Measurements from ENCODE around the gene TSEN15.

Gene TSEN15

DNA sequence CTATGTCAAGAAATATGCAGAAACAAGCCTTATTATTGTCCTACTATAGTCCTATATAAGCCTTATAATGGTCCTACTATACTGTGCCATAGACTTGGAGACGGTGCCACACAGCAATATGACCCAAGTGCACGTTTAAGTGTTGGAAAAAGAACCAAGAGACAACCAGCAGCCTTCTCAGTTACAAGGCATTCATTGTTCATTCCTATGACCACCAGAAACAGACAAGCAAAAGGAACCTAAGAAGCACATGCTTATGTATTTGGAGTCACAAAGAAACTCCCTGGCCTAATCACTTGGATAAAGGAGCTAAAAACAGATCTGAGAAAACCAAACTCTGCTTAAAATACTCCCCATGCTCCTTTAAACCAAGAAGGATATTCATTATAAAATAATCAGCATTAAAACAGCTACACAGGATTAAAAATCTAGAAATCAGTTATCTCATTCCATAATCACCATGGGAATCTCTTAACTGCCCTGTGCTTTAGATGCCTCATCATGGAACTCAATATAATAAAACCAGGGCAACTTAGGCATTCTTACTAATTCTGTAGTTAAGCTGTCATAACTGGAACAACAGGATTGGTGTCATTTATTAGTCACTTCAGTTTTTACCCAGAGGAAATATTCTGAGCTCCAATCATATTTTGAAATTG is 21.0 kb upstream of the TSEN15 start:
- DNase-seq (ENCODE audit: low read depth in 2 of 2) = no peak
- no peak overlapping the region for H3K4me3 ChIP-seq (replicated peaks in 1 of 2; ENCODE audit: low read depth in 2 of 2, low read length in 2 of 2)
- TF ChIP-seq, protein P1, sequence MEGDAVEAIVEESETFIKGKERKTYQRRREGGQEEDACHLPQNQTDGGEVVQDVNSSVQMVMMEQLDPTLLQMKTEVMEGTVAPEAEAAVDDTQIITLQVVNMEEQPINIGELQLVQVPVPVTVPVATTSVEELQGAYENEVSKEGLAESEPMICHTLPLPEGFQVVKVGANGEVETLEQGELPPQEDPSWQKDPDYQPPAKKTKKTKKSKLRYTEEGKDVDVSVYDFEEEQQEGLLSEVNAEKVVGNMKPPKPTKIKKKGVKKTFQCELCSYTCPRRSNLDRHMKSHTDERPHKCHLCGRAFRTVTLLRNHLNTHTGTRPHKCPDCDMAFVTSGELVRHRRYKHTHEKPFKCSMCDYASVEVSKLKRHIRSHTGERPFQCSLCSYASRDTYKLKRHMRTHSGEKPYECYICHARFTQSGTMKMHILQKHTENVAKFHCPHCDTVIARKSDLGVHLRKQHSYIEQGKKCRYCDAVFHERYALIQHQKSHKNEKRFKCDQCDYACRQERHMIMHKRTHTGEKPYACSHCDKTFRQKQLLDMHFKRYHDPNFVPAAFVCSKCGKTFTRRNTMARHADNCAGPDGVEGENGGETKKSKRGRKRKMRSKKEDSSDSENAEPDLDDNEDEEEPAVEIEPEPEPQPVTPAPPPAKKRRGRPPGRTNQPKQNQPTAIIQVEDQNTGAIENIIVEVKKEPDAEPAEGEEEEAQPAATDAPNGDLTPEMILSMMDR (IDR thresholded peaks at IDR 0.05; ENCODE audit: low read depth, low read length) = no peak

DNA sequence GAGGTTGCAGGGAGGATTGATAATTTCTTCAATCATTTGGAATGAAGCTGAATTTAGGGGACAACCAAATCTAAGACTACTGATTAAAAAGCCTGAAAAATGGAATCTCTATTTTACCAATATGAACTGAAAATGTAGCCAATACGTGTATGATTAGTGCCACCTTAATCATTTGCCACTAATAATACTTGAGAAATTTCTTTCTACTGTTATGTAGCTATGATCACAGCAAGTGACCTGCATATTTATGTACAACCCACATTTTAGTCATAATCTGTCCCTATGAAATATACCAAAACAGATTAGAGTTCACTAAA is 20.5 kb upstream of the TSEN15 start:
- H3K4me3 ChIP-seq (replicated peaks in 1 of 2; ENCODE audit: low read depth in 2 of 2, low read length in 2 of 2) = no peak overlapping the region
- no peak for DNase-seq (ENCODE audit: low read depth in 2 of 2)
- TF ChIP-seq, protein P1 (IDR thresholded peaks at IDR 0.05; ENCODE audit: low read depth, low read length) = no peak

DNA sequence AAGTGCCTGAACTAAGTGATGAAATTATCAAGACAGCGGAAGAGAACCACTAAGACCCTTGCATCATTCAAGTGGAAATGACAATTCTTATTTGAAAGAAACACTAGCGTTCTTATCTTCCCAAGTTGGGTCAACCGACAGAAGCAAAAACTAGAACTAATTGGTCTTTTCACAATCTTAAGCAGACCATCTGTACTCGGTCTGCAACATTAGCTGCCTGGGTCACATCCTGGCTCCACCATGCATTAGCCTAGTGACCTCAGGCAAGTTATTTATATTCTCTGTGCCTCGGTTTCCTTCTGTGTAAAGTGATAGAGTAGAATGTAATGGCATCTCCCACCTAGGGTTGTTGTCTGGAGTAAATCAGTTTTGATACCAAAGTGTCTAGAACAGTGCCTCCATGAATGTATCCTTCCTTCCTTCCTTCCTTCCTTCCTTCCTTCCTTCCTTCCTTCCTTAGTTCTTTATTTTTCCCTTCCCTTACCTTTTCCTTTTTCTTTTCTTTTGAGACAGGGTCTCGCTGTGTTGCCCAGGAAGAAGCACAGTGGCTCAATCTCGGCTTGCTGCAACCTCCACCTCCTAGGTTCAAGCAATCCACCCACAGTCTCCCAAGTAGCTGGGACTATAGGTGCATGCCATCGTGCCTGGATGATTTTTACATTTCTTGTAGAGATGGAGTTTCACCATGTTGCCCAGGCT is 20.0 kb upstream of the TSEN15 start:
- no peak overlapping the region for H3K4me3 ChIP-seq (replicated peaks in 1 of 2; ENCODE audit: low read depth in 2 of 2, low read length in 2 of 2)
- TF ChIP-seq, protein P1 (IDR thresholded peaks at IDR 0.05; ENCODE audit: low read depth, low read length) = no peak
- no peak for DNase-seq (ENCODE audit: low read depth in 2 of 2)

DNA sequence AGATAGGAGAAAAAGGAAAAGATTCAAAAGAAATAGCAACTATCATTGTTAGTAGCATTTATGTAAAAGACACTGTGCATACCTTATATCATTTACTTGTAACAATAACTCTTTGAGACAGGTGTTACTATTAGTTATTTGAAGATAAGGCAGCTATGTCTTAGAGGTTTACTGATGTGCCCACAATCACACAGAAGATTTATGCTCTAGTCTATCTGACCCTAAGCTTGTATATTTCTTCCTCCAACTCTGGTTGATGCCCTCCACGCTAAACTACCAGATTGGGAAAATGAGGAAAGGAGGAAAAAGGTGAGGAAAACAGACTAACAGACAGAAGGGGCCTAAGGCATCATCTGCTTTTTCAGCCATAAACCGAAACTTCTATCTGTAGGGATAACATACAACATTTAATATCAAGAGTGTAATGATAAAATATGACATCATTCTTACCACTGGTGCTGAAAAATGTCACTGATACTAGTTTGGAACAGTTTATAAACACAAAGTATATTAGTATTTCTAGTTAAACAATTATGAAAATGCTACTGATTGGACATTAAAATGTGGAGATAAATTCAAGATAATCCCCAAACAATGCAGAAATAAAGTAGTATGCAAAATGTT is 19.1 kb upstream of the TSEN15 start:
- H3K4me3 ChIP-seq (replicated peaks in 1 of 2; ENCODE audit: low read depth in 2 of 2, low read length in 2 of 2) = no peak overlapping the region
- no peak for DNase-seq (ENCODE audit: low read depth in 2 of 2)
- TF ChIP-seq, protein P1 (IDR thresholded peaks at IDR 0.05; ENCODE audit: low read depth, low read length) = no peak

DNA sequence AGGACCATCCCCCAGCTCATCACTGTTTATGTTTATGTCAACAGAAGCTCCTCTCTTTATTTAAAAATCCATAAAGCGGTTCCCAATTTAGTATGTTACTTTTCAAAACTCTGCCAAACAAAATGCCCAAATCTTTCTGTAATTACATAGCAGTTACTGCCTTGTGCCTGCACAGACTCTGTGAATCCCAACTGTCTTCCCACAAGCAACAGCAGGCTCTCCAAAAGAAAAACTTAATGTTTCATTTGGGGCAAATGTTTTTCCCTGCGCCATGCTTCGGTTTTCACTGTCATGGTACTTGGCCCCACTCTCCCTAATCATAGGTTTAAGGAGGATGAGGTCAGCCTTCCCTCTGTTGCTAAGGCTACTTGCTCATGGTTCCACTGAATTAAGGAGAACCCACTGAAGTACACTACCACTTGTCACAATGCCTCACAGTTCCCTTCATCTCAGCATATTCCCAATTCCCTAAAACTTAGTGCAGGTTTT is 18.6 kb upstream of the TSEN15 start:
- H3K4me3 ChIP-seq (replicated peaks in 1 of 2; ENCODE audit: low read depth in 2 of 2, low read length in 2 of 2) = no peak overlapping the region
- no peak for DNase-seq (ENCODE audit: low read depth in 2 of 2)
- TF ChIP-seq, protein P1 (IDR thresholded peaks at IDR 0.05; ENCODE audit: low read depth, low read length) = no peak

DNA sequence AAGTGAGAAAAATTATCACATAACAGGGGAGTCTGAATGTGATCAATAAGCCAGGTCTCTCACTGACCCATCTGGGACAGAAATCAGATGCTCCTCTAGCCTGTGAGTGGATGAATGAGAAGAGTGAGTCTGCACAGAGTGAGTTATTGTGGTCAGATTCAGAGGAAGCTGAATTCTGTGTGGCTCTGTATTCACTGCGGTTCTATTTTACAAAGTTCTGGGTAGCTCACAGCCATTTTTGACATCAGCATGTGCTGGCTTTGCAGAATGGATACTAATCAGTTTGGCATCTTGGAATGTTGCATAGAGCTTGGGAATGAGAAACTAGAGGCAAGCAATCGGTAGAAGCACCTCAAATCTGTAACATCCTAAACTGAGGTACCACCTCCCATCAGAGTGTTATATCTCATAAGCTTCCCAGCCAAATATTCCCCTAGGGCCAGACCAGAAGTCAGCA is 17.8 kb upstream of the TSEN15 start:
- no peak overlapping the region for H3K4me3 ChIP-seq (replicated peaks in 1 of 2; ENCODE audit: low read depth in 2 of 2, low read length in 2 of 2)
- TF ChIP-seq, protein P1 (IDR thresholded peaks at IDR 0.05; ENCODE audit: low read depth, low read length) = no peak
- peak in 1 of 2 donors; percentile 11 for DNase-seq (ENCODE audit: low read depth in 2 of 2)

Data from cardiac fibroblast (primary cell).